Peyer's patch (tissue), 4 donors: ENCODE results near the gene IL16. TPM values are rescaled to one million over a fixed set of nuclear protein-coding genes. Genes with fewer than 3 reads are reported as not detected.

Experiments
- DNase-seq, 3 donors: peaks; one replicate each; pipeline ENCODE4 v3.0.0-alpha.2; 2017 to 2019
- H3K27ac ChIP-seq, 4 donors: fragments of 200-600 bp; sonication (generic); one replicate each; pipeline ENCODE4 v1.5.1; 2016 to 2019
- H3K27me3 ChIP-seq, 2 donors: fragments of 200-600 bp; sonication (generic); one replicate each; pipeline ENCODE4 v1.5.1; 2019
- H3K36me3 ChIP-seq, 3 donors: fragments of 200-600 bp; sonication (generic); one replicate each; pipeline ENCODE4 v1.5.1; 2016 to 2019
- H3K4me1 ChIP-seq, 4 donors: fragments of 200-600 bp; sonication (generic); one replicate each; pipeline ENCODE4 v1.5.1; 2016 to 2019
- H3K4me3 ChIP-seq, 4 donors: fragments of 200-600 bp; sonication (generic); 1 replicate in 3 of 4; 2 replicates in 1 of 4; pipeline ENCODE4 v1.5.1; 2016 to 2019; ENCODE audit warnings: mild to moderate bottlenecking in 1 of 4
- H3K9me3 ChIP-seq, 4 donors: fragments of 200-600 bp; sonication (generic); one replicate each; pipeline ENCODE4 v1.5.1; 2016 to 2019; ENCODE audit warnings: mild to moderate bottlenecking in 1 of 4
- CTCF ChIP-seq, 6 experiments: fragments of 450-650 bp in 4 of 6; fragments of 200-600 bp in 2 of 6; sonication (generic) in 1 of 6; IDR thresholded peaks; one replicate each; pipeline ENCODE4 v1.5.1; 2017 to 2019; ENCODE audit warnings: antibody characterized with exemption in 6 of 6, mild to moderate bottlenecking in 3 of 6, moderate library complexity in 1 of 6
- POLR2A ChIP-seq, 2 donors: fragments of 450-650 bp; IDR thresholded peaks; one replicate each; pipeline ENCODE4 v1.5.1; 2017; ENCODE audit warnings: antibody characterized with exemption in 2 of 2, mild to moderate bottlenecking in 2 of 2, moderate library complexity in 2 of 2
- total RNA-seq, 4 donors: library from RNA; depleted of rRNA; stranded (reverse); fragments of >200 nt; gene quantifications; one replicate each; pipeline ENCODE4 v1.1.0, GENCODE V29; 2016

IL16 gene
- total RNA-seq, 4 donors from 2014 or later, result 6.3 to 115 (median 11.6) TPM

- TF ChIP-seq CTCF (IDR thresholded peaks at IDR 0.05) (no peak), POLR2A (IDR thresholded peaks at IDR 0.05) (no peak)
- peaks cover 0 to 9% (median 0%) of the 10 kb centered on the region in 4 donors for H3K4me1 ChIP-seq
- no peaks in the 10 kb centered on the region for H3K9me3 ChIP-seq
- no peaks in the 10 kb centered on the region for H3K36me3 ChIP-seq
- no peak overlapping the region for H3K4me3 ChIP-seq
- H3K27me3 ChIP-seq, result no peaks in the 10 kb centered on the region
- H3K27ac ChIP-seq, result no peak overlapping the region
- DNase-seq, result no peak
These were observed 141.7 kb downstream of the IL16 start for GRCh38 chr15:81338170-81339007.

- DNase-seq, result no peak
- H3K36me3 ChIP-seq, result no peaks in the 10 kb centered on the region
- H3K9me3 ChIP-seq, result no peaks in the 10 kb centered on the region
- H3K4me3 ChIP-seq, result no peak overlapping the region
- peaks cover 0 to 9% (median 0%) of the 10 kb centered on the region in 4 donors for H3K4me1 ChIP-seq
- TF ChIP-seq POLR2A (IDR thresholded peaks at IDR 0.05) (no peak), CTCF (IDR thresholded peaks at IDR 0.05) (no peak)
- H3K27ac ChIP-seq, result no peak overlapping the region
- H3K27me3 ChIP-seq, result no peaks in the 10 kb centered on the region
These were observed 142.6 kb downstream of the IL16 start for GRCh38 chr15:81339321-81339720.

GRCh38 chr15:81339851-81340250 is 143.2 kb downstream of the IL16 start:
- TF ChIP-seq POLR2A (IDR thresholded peaks at IDR 0.05) (no peak), CTCF (IDR thresholded peaks at IDR 0.05) (no peak)
- no peak for DNase-seq
- Histone ChIP-seq H3K27me3 (no peaks in the 10 kb centered on the region), H3K27ac (no peak overlapping the region), H3K36me3 (no peaks in the 10 kb centered on the region), H3K4me1 (peaks cover 0 to 5% (median 0%) of the 10 kb centered on the region in 4 donors), H3K4me3 (no peak overlapping the region), H3K9me3 (no peaks in the 10 kb centered on the region)

- Histone ChIP-seq H3K4me3 (no peak overlapping the region), H3K4me1 (no peaks in the 10 kb centered on the region), H3K9me3 (no peaks in the 10 kb centered on the region), H3K27ac (no peak overlapping the region), H3K36me3 (no peaks in the 10 kb centered on the region), H3K27me3 (no peaks in the 10 kb centered on the region)
- TF ChIP-seq CTCF (IDR thresholded peaks at IDR 0.05) (no peak), POLR2A (IDR thresholded peaks at IDR 0.05) (no peak)
- DNase-seq, result no peak
These were observed 144.7 kb downstream of the IL16 start for GRCh38 chr15:81341351-81341750.

GRCh38 chr15:81343371-81343770 is 146.7 kb downstream of the IL16 start:
- TF ChIP-seq POLR2A (IDR thresholded peaks at IDR 0.05) (no peak), CTCF (IDR thresholded peaks at IDR 0.05) (no peak)
- no peaks in the 10 kb centered on the region for H3K36me3 ChIP-seq
- H3K4me3 ChIP-seq, result no peak overlapping the region
- no peak overlapping the region for H3K27ac ChIP-seq
- no peaks in the 10 kb centered on the region for H3K9me3 ChIP-seq
- DNase-seq, result no peak
- H3K27me3 ChIP-seq, result no peaks in the 10 kb centered on the region
- no peaks in the 10 kb centered on the region for H3K4me1 ChIP-seq
